ENCODE data around the gene MAP1LC3B.

DNA sequence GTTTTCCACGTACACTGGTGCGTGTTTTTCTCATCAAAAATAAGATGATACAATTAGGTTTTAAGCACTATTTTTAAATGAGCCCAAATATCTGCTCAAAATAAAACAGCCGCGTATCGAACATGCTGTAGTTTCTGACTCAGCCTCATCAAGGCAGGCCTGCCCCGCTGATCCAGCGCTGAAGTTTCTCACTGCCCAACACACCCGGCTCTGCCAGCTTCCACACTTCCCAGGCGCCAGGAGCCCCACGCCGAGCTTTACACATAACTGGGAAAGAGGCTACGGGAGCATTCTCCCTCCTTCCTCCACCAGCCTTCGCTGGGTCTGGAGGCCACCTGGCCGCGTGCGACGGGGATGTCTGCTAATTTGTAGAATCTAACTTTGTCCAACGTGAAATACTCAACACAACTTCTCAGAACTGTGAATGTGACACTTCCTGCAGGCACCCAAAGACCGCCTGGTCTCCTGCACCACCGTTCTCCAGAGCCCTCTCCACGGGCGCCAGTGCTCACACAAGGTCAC, 42.1 kb downstream of the MAP1LC3B start:
- TF ChIP-seq CTCF (IDR thresholded peaks at IDR 0.05) (no peak), POLR2A (IDR thresholded peaks at IDR 0.05) (no peak)
